GM21447 (cell line): ENCODE measurements around the gene LCP2.

Experiments used
- ATAC-seq: cut with Tn5 transposase; IDR thresholded peaks from one replicate; pipeline ENCODE4 v1.9.1; 2021; ENCODE audit not compliant: unreplicated experiment

The LCP2 gene

DNA sequence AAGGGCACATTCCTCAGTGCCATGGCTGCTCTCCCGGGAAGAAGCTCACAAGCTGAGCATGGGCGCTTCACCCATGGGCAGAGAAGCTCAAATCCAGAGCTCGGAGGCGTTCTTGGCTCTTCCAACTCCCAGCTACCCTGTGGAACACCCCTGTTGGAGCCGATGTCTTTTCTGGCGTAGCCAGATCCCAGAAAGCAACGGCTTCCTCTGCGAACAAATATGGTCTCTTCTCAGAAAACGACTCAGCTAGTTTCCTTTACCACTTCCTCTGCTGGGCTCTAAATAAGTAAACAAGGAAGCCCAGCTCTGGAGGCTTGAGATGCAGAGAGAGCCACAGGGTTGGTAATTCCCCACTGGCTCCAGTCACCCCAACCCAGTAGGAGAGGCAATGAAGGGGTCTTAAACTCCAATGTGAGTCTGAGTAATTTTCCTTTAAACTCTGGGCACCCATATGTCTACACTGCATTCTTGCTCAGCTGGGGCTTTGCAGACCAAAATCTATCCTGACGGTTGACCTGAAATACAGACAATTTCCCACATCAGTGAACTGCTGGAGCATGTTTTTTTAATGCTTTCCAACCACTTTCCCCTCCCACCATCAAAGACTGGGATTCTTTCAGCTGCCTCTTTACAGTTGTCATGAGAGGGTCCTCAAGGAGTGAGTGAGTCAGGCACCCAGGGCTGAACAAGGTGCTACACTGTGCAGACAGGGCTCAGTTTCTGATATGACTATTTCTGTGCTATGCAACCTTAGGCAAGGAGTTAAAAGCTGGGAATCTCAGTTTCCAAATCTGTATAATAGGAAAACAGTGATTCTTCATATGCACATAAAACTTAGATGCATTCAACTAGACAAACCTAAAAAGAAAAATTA lies at the start of gene LCP2:
LCP2 (minus strand) TSS at position 189 of the 874 bp plus-strand sequence; CDS start at position 23, 166 bp downstream.
- ATAC-seq, result peak; percentile 55

DNA sequence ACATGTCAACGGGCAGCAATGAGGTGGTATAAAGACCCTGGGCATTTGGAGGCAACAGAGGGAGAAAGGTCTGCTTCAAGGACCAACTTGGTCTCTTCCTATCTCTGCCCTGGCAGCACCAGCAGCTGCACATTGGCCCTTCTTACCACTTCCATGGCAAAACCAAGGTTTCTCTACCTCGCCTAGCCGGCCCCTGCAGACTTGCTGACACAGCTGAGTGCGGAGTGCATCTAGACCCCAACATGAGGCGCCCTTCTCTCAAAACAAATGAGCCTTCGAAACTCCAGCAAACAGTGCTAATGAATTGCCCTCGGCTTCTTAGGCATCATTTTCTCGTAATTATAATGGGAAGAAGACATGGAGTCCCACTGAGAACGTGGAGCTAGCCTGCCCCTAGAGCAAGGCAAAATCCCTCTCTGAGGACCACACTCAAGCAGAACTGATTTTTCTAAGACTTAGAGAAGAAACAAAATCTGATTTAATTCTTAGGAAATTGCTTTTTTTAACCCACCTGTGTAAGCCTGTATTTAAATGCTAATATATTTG lies 49.5 kb upstream of the LCP2 start:
- no peak for ATAC-seq

DNA sequence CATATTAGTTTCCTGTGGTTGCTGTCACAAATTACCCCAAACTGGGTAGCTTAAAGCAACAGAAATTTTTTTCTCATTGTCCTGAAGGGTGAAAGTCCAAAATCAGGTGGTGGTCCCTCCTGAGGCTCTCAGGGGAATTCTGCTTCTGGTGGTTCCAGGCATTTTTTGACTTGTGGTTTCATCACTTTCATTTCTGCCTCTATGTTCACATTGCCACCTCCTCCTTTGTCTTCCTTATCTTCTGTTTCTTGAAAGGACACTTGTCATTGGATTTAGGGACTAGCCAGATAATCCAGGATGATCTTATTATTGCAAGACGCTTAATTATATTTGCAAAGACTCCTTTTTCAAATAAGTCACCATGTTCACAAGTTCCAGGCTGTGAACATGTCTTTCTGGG lies 48.4 kb upstream of the LCP2 start:
- no peak for ATAC-seq

DNA sequence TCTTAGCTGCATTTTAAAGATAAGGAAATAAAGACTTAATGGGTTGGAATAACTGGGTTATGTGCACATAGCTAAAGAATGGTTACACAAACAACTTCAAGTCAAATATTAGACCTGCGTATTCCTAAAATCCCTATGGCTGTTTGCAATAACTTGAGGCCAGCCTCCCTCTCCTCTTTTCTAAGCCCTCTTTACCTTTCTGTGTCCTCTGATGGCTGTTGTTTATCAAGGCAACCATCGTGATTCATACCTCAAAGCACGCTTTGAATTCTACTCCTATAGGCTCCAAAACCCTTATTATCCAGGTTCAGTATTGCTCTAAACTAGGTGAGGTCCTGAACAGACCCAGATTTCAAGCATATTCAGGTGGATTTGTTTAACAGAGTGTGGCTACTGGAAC lies 45.6 kb upstream of the LCP2 start:
- no peak for ATAC-seq

GRCh38 chr5:170342153-170342725 lies 44.7 kb upstream of the LCP2 start:
- no peak for ATAC-seq

GRCh38 chr5:170341545-170341944 lies 44.0 kb upstream of the LCP2 start:
- no peak for ATAC-seq

DNA sequence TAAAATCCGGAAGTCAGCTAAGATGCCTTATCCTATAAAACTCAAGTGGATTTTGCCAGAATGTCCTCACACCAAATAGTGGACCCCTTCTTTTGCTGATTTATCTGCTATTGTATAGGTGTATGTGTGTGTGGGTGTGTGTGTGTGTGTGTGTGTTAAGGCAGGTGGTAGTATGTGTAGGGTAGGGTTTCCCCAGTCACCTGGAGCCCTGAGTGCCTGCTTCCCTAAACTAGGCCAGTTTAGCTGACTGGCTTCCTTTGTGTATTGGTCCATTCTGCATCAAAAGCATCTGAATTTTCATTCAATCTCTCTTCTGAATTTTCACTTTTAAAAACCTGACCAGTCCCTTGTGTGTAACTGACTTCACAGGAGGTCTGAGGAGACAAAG lies 42.2 kb upstream of the LCP2 start:
- no peak for ATAC-seq

DNA sequence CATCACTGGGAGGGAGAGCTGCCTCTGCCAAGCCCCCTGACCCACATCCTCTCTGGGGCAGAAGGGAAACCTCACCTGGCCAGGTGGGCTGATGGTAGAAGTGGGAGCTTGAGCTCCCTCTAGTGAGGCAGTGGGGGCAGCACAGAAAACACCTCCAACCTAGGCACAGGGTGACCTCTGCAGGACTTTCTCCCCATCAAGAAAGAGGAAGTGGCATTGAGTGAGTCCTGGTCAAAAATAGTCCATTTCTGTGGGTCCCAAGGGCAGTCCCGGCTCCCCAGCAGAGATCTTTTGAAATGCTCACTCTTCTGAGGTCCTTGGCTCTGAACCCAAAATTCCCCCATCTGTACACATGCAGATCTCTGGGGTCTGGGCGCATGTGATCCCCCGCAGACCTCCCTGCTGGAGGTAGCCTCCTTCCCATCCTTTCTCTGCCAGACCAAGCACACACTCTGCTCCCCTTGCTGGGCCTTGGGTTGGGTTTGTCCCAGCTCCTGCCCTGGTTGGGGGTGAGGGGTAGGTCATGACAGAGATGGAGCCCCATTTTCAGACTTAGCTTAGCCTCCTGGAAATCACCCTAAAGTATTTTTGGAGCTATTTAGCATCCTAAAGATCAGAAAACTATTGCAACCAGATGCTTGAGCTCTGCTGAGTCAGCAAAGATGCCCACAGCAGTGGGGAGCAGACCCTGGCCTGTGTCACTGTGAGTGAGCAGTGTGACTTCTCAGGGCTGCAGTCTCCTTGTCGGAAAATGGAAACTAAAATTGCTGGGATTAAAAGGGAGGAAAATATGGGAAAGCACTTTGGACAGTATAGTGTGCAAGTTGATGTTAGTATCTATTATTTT lies 41.6 kb upstream of the LCP2 start:
- ATAC-seq, result peak; percentile 95

GRCh38 chr5:170338291-170338690 lies 40.7 kb upstream of the LCP2 start:
- ATAC-seq, result no peak

GRCh38 chr5:170337045-170337733 lies 39.6 kb upstream of the LCP2 start:
- no peak for ATAC-seq

DNA sequence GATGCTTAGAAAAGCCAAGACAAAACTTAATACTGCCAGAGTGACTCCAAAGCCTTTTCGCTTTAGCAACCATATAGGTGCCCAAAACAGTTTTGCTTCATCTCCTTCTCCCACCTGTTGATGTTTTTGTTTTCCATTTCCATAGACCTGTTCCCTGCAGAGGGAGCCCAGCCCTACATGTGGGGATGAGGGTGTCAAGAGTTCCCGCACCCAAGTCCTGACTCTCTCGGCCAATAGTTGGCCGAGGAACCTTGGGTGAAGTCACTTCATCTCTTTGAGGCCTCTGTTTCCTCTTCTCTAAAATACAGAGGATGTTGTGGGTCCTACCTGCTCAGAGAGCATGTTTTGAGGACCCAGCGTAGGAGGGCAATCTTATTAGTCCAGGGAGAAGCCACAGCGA lies 38.5 kb upstream of the LCP2 start:
- no peak for ATAC-seq

GRCh38 chr5:170334626-170335025 lies 37.0 kb upstream of the LCP2 start:
- ATAC-seq, result no peak

GRCh38 chr5:170333161-170333910 lies 35.8 kb upstream of the LCP2 start:
- ATAC-seq, result peak; percentile 60

- ATAC-seq, result no peak
Observed at GRCh38 chr5:170332058-170332457, 34.5 kb upstream of the LCP2 start.

GRCh38 chr5:170330568-170331054 lies 33.0 kb upstream of the LCP2 start:
- ATAC-seq, result no peak

DNA sequence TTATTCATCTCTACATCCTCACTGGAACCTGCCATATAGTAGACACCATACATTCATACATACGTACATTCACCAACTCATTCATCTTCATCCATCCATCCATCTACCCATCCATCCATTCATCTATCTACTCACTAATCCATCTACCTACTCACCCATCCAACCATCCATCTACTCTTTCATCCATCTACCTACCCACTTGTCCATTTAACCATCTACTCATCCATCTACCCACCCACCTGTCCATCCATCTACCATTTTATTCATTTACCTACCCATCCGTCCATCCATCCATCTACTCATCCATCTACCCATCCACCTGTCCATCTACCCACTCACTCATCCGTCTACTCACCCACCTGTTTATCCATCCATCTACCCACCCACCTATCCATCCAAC lies 31.9 kb upstream of the LCP2 start:
- ATAC-seq, result no peak

DNA sequence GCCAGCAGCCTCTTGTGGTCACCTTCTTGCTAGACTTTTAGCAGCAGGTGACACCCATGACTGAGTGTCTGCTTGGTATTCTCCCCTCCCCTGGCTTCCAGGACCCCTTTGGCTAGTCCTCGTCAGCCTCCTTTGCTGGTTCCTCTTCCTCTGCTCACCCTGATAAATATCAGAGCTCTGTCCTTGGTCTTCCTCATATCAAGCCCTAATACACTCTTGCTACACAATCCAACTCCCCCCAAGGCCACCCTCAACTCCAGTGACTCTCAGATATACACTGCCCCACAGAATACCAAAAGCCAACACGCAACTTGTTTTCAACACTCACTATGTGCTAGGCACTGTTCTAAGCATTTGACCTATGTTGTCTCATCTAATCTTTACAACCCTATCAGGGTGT lies 30.3 kb upstream of the LCP2 start:
- ATAC-seq, result no peak

DNA sequence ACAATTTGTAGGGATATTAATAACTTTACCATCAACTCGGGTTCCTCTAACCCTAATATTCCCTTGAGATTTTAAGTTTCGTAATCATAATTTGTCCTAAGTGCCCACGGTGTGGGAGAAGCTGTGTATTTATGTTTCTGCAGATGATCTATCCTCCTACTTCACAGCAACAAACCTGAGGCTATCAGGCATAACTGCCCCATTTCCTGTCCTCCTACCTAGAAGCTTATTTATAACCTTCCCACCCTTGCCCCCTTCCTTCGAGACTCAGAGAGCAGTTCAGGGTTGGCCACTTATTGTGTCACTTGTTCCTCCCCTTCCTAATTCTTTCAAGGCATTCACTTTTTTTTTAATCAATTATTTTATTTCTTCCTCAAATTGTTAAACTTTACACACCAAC lies 29.6 kb upstream of the LCP2 start:
- peak; percentile 39 for ATAC-seq

DNA sequence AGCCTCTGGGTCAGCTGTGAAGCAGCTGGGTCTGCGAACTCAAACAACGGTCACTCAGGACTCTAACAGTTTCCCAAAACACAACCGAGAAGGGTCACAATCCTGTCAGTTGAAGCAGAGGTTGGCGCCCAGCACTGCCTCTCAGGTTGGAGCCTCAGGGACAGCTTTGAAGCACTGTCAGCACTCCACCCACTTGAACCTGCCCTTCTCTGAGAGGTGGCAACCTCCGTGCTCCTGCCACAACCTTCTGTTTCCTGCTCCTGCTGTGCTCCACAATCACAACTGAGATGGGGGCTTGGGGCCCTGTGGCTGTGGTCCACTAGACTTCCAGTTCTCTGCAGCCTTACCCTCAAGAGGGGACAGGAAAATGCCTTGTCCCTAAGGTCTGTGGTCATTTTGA lies 21.7 kb upstream of the LCP2 start:
- no peak for ATAC-seq

DNA sequence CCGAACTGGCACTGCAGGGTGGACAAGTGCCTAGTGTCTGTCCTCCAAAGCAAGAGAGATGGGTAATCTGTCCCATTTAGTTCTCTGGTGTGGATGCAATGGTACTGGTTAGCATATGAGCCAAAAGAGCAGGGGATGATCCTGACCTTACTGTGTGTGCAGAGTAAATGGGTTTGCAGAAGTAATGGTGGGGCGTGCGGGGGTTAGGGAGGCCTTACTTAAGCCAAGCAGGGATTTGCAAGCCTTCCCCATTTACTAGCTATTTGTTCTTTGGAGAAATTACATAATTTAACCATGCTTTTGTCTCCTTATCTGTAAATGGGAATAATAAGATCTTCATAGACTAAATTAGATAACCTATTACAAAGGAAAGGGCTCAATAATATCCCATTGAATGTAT lies 19.9 kb upstream of the LCP2 start:
- no peak for ATAC-seq
